ENCODE measurements around the gene RELA.

RELA gene

DNA sequence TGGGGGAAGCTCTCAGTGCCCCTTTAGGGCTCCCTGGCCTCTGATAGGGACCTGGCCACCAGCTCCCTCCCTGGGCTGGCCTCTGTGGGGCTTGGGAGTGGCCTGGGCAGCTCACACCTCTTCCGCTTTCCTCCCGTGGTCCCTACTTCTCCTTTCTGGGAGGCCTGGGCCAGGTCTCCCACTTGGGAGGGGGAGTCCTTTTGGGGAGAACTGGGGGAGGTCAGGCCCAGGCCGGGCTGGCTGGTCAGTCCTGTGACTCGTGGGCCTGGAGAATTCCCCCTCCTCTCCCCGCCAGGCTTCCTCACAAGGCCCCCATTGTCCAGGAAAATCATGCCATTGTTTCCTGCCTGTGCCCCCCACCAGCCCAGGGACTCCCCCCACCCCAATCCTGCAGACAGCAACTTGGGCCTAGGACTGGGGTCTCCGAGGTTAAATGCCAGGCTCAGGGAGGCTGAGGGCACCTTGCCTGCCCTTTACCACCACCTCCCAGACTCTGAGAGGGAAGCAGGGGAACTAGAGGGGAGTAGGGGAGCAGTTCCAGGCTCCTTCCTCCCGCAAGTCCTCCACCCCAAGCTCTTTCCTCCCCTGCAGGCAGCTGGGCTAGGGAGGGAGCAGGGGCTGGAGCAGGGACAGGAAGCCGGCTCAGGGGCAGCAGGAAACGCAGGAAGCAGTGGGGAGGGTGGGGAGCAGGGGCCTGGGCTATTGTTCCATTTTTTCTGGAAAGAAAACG, 51.5 kb downstream of the RELA start:
- DNase-seq = no peak

DNA sequence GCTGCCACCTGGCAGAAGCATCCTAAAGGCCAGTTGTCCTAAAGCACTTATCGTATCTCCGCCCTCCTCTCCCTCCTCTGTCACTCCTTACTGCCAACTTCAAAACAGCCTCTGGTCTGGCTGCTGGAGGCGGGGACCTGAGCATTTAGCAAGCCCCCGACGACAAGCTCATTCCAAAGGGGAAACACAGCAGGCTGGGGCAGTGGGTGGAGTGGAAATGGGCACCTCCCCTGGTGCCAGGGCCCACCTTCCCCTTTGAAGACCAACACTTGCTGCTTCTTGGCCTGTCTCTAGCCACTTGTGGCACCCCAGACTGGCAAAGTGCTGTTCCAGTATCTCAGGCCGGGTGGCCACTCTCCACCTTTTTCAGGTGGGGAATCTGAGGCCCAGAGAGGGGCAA, 52.3 kb downstream of the RELA start:
- no peak for DNase-seq

DNA sequence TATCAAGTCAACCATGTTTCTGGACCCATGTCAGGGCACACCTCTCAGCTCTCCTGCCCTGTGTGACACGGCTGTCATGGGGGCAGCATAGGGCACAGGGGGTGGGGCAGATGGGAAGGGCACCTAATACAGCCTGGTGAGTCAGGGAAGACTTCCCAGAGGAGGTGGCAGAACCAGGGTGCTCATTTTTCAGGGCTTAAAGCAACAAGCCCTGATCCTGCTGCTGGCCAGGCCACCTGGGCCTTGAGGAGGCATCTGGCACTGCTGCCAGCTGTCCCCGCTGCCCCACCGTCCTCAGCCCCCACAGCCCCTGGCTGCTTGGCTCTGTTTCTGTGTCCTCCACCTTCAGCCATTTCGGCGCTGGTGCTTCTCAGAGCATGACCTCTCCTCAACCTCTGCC, 53.1 kb downstream of the RELA start:
- no peak for DNase-seq

DNA sequence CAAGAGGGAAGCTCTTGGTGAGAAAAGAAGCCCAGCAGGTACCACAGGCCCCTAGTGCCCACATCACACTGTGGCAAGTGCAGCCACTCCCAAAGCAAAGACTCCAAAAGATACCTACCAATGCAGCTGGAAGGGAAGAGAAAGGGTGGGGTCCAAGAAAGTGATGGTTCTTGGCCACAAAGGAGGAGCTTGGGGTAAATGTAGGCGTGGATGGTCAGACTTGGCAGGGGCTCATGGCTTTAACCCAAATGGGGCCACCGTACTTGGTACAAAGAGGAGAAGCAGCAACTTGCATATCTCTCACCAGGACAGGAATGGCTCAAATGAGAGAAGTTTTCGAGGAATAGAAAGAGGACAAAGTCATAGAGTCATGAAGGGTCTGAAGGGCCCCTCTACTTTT, 53.5 kb downstream of the RELA start:
- no peak for DNase-seq

DNA sequence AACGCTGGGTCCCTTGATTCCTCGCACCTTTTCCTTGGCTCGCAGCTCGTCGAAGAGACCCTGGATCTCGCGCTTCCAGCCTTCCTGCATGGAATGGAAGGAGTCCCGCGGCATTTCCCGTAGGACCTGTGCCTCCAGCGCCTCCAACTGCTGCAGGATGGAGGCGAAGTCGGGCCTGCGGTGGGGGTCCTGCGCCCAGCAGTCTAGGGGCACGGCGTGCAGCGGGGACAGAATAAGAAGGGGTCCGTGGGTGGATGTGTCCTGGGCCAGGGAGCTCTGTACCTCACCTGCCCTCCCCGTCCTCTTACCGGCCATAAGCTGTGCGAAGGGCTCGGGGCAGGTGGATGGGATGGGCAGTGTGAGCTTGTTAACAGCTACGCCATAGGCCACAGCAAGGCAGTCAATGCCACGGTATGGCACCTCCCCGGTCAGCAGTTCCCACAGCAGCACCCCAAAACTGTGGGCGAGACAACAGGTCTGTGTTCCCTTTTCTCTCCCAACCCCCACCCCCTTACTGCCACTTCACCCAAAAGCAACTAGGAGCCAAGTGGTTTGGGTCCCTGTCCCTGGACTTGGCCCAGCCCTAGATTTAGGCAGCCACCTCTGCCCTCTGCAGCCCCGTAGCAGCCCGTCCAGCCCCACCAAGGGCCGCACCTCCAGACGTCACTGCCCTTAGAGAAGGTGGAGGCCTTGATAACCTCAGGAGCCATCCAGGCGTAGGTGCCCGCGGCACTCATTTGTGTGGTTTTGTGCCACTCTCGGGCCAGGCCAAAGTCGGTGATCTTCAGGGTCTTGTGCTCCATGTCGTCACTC, 54.9 kb downstream of the RELA start:
- DNase-seq = no peak

DNA sequence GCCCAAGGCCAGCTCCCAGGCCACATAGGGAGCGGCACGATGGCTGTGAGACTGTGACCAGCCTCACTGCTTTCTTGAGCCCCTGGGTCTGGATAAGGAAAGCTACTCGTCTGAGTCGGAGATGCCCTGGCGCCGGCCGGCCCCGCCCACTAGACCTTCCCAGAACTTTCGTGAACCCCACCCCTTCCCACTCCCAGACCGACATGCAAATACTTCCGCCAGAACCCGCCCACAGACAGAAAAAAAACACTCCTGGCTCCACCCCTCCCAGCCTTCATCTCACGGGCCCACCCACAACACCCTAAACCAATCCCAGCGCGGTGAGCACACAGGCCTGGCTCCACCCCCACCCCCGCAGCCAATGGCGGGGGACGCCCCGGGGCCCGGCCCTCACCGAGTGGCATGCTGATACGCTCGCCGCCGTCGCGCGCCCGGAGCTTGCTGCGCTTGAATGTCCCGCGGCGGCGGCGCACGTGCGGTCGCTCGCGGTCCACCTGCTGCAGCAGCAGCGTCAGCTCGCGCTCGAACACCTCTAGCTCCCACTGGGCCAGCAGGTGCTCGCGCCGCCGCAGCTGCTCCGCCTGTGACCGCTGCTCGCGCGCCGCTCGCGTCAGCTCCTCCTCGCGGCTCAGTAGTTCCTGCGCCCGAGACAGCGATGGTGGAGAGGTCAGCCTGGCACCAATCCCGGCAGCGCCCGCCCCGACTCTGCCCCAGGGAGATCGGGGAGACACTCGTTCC, 55.7 kb downstream of the RELA start:
- no peak for DNase-seq

DNA sequence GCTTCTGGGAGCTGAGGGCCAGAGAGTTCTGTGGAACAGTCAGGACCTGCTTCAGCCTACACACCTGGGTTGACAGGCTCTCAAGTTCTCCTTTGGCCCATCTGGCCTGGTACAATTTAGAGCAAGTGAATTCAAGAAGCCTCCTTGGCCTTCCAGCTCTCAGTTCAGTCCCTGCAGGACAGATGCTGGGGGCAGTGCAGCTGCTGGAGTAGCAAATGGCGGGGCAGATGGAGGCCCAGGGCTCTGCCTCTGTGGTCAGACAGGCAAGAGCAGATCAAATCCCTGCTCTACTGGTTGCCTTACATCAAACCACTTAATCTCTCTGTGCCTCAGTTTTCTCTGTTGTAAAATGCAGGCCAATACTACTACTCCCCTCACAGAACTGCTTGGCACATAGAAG, 58.5 kb downstream of the RELA start:
- DNase-seq = no peak
